ENCODE results near the gene MAGEF1. TPM values are rescaled to one million over a fixed set of nuclear protein-coding genes. Genes with fewer than 3 reads are reported as not detected.

Gene MAGEF1, protein sequence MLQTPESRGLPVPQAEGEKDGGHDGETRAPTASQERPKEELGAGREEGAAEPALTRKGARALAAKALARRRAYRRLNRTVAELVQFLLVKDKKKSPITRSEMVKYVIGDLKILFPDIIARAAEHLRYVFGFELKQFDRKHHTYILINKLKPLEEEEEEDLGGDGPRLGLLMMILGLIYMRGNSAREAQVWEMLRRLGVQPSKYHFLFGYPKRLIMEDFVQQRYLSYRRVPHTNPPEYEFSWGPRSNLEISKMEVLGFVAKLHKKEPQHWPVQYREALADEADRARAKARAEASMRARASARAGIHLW
- 56.1 and 76.3 TPM in 2 replicates for total RNA-seq (2014; rRNA removed; shearing (Covaris generic))
- 69.7 and 73.6 TPM in 2 replicates for polyA plus RNA-seq (2015; cell fraction: cytosol; rRNA removed)
- polyA plus RNA-seq (2015; cell fraction: nucleus; rRNA removed), result 42.4 and 45.3 TPM in 2 replicates

DNA sequence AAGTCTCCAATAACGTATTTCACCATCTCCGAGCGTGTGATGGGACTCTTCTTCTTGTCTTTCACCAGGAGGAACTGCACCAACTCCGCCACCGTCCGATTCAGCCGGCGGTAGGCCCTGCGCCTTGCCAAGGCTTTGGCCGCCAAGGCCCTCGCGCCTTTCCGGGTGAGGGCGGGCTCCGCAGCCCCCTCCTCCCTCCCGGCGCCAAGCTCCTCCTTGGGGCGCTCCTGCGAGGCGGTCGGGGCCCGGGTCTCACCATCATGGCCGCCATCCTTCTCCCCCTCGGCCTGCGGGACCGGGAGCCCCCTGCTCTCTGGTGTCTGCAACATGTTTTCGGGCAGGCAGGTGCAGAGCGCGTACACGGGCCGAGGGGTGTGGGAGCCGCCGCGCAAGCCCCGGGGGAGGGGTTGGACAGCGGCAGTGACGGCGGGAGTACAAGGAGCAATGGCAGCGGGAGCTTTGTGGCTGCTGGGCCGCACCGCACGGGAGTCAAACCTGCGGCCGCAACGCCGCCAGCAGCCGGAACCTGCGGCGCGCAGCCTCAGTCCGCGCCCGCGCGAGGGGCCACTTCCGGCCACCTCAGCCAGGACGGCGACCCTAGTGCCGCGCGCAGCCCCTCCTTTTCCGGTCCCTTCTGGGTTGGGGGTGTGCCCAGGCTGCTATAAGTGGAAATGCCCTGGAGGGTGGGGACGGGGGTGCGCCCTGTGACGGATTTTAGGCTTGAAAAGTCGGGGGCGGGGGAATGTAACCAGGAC is at the start of gene MAGEF1:
Gene MAGEF1 (minus strand): TSS at position 572 of the 755 bp plus-strand sequence. CDS start 243 bp downstream, at position 329.
- peak; percentile 93 for DNase-seq (ENCODE audit: low read depth)

DNA sequence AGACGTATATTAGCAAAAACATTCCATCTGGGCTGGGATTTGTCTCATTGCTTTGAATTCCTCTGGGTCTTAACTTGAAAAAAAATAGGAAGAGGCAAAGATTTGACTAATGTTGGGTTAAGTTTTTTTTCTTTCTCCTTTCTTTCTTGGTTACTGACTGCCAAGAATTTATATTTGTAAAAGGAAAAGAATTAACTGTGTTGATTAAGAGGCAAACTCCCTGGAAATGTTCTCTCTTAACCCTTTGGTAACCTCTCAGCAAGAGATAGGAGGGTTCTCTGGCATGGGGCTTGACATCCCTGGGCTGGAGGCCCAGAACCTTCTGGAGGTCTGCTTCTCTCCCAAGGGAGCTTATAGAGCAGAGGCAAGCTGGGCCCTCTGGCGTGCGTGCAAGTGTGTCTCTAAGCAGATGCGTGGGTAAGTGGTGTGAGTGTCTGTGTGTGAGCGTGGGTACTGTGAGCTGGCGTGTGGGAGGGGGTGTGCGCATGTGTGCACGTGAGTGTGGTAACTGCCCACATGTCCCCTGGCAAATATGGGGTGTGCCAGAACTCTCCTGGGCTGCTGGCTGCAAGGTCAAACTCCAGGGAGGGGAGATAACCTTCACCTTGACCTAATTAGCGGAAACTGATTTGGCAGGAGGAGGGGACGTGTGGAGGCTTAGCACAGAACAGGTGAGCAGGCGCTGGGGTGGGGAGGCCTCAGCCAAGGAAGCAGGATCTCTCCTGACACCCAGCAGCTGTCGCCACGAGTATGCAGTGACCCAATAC is 49.4 kb upstream of the MAGEF1 start:
- DNase-seq (ENCODE audit: low read depth), result no peak

DNA sequence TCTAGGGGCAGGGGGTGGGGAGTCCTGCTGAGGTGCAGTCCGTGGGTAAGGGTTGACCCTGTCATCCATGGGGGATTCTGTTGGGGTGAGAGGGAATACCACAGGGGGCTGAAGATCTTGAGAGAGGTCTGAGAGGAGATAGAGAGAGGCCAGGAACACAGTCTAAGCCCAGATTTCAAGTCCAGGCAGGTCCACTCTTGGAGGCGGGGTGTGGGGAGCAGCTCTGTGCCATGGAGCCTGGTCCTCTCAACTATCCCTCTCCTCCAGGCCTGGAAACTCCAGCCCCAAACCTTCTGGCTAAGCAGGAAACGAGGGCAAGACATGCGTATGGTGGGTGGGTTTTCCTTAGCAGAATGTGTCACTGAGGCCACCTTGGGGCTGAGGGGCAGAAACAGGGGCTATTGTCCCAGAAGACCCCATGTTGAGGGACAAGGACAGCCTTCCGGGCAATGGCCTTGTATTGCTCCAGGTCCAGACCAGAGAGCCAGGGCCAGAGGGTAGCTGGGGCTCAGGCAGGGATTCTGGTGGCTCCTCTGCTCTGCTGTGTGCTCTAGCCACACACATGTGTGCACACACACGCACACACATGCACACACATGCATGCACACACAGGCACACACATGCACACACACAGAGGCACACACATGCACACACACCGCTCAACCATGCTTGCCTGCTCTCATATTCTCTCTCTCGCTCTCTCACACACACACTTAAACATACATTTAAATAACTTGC is 48.6 kb upstream of the MAGEF1 start:
- DNase-seq (ENCODE audit: low read depth), result no peak

DNA sequence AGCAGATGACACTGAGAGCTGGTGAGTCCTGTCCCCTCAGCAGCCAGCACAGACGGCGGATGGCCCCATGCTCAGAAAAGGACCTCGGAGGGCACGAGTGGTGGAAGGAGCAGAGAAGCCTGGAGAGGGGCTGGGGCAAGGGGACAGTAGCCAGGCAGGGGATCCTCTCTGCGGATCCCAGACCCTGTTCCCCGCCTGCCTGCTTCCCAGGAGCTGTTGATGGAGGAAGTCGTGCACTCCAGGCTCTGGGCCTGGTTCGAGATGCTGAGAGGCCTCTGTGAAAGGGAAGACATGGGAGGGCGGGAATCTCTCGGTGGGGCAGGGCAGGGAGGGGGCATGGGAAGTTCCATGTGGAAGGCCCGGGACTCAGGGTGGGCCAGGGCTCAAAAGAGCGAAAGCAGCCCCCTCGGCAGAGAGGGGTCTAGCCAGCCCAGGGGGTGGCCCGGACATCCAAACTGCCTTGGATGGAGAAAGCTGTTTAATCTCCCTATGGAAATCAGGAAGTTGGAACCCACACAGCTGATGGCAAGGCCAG is 47.9 kb upstream of the MAGEF1 start:
- DNase-seq (ENCODE audit: low read depth), result no peak

DNA sequence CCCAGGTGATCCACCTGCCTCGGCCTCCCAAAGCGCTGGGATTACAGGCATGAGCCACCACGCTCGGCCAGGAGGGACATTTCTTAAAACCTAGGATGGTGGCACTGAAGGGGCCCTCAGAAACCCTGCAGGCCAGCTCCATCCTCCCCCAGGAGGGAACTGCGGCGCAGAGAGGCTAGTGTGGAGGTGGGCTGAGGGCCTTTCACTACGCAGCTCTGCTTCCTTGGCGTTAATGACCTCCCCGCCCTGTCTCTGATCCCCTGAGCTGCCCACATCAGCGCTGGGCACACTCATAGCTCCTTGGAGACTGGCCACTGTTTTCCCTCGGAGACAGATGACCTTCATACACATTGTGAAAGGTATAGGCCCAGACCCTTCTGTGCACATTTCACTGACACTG is 46.2 kb upstream of the MAGEF1 start:
- DNase-seq (ENCODE audit: low read depth), result no peak

DNA sequence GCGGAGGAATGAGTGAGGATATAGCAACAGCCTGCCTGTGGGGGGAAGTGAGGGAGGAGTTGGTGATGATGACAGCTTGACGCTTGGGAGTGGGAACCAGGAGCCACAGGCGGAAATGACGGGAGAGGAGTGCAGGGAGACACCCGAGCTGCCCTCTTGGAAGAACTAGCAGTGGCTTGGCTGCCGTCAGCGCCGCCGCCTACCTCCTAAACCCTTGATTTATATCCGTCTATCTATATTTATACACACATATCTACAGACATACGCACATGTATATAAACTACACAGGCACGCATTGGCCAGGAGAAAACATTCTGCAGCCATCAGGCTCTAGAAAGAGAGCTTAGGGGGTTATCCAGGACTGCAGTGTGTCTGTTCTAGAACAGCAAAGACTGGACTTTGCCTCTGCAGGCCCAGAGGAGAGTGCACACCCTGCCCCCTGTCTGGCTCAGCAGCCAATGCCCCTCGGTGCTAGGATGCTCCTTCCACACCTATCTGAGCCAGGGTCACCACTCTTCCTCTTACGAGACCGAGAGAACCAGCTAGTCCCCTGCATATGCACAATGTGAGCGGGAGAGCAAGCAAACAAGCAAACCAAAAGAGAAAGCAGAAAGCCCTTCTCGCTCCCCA is 45.3 kb upstream of the MAGEF1 start:
- peak; percentile 91 for DNase-seq (ENCODE audit: low read depth)

DNA sequence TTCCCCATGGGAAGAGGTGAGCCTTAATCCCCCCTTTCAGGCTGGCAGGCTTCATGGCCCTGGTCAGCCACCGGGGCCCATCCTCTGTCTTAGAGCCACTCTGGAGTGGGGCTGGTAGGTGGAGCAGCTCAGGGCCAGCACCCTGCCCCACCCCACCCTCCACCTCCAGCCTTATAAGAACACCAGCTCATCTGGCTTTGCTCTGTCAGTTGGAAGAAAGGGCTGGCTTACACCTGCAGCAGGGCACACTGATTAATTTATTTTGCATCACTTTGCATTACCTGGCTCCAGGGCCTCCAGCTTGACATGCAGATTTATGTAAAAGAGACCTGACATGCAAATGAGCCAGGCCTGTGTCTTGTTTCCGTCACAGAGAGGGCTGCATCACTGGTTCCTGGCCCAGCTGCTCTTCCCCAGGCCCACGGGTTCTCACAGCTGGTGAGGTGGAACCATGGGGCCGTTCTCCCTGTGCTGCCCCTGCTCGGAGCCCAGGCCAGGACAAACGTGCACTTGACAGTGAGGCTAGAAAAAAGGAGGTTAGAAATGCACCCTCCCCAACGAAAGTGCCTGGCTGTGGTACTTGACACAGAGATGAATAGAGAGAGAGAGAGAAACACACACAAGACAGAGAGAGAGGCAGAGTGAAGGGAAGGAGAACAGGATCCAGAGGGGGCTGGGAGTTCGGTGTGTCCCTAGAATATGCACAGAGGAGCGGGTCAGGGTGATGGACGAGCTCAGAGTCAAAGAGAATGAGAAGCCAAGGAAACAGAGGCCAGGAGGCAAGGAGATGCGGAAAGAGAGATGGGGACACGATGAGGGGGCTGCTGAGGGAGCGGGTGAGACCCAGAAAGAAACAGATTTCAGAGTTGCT is 44.5 kb upstream of the MAGEF1 start:
- DNase-seq (ENCODE audit: low read depth), result no peak

DNA sequence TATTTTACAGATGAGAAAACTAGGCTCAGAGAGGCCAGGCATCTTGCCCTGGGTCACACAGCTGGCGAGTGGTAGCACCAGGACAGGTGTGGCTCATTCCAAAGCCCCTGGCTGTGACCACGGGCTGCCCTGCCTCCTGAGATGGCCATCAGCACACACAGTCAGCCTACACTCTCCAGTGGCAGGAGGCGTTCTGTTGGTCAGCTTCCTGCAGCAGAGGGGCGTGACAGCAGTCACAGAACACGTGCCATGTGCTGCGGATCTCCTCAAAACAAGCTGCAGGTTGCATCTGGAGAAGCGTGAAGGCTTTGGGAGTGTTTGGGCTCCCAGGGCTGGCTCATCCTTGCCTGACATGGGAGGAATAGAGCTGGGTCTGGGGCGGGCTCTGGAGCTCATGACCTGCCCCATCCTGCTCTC is 43.5 kb upstream of the MAGEF1 start:
- no peak for DNase-seq (ENCODE audit: low read depth)

DNA sequence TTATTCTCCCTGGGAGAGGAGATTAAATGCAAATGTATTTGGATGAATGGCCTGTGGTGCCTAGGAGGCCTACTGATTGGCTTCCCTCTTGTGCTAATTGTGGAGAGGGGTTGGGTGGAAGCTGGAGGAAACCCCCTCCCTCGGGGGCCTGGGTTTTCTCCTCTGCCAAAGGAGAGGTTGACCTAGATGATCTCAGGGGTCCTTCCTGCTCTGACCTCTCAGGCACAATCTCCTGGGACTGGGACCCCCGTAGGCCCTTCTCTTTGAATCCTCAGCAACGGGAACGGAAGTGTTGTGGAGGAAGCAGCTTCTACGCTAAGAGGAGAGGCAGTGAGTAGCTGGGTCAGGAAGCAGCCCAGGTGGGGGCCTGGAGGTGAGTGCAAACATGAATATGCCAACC is 40.5 kb upstream of the MAGEF1 start:
- no peak for DNase-seq (ENCODE audit: low read depth)

DNA sequence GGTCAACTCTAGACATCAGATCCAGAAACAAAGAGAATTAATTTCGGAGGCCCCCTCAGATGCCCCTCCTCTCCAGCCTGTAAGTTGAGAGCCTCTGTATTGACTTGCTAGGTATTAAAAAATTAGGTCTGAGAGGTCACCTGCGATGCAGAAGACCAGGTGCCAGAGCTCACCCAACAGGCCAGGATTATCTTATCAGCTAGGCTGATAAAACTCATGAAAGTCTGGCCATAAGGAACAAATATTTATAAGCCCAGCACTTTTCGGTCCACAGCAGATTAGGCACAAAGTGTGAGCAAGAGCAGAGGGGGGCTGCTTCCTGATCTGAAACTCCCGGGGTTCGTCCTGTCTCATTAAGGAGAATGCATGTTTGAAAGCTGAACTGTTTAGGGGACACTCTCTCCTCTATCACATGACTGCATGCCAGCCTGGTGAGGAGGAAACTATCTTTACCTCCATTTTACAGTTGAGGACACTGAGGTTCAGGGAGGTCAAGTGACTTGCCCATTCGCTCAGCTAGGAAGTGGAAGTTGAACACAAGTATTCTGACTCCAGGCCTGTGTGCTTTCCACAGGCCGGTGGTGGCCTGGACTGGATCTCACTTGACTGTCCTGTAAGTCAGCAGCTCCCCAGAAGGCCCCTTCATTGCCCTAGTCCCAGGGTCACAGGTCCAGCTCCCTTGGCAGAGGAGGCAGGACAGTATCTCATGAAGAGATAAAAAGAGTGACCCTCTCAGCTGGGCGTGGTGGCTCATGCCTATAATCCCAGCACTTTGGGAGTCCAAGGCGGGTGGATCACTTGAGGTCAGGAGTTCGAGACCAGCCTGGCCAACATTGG is 39.6 kb upstream of the MAGEF1 start:
- no peak for DNase-seq (ENCODE audit: low read depth)

DNA sequence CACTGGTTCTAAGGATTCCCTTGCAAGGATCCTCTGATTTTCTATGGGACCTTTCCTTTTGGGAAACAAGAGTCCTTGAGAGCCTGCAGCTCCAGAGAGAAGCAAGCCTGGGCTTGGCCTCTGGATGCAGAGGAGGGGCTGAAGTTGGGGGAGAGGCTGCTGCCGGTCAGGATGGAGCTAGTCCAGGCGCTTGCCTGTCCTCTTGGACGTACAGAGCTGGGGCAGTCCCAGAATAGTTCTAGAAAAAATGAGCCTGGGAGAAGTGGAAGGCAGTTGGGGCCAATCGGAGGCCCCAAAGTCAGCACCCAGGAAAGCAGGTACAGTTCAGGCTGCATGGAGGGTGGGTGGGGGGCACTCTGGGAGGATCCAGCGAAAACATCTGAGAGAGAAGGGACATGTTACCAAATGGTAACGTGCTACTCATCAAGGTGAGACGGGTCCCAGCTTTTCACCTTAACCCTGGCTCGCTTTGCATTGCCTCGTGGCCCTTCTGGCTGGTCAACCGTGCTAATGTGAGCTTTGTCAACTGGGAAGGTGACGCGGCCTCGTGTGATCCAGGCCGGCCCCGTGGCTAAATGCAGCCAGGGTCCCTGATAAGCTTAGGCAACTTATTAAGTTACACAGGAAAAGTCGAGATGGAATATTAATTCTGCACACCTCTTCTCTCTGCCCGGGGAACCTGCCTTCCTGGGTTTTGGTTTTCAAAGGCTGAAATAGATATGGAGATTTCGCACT is 38.7 kb upstream of the MAGEF1 start:
- no peak for DNase-seq (ENCODE audit: low read depth)

DNA sequence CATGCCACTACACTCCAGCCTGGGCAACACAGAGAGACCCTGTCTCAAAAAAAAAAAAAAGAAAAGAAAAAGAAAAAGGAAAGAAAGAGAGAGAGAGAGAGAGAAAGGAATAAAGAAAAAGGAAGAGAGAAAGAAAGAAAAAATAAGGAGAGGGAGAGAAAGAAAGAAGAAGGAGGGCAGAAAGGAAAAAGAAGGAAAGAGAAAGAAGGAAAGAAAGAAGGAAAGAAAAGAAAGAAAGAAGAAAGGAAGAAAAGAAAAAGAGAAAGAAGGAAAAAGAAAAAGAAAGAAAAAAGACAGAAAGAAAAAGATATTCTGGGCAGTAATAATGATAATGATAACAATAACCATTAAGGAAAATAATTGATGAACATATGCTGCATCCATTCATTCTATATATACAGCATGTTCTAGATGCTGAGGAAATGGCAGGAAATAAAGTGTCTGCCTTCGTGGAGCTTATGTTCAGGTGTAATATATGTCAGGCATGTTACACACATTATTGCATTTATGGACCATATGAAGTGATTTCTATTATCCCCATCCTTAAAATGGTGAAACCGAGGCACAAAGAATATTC is 37.4 kb upstream of the MAGEF1 start:
- no peak for DNase-seq (ENCODE audit: low read depth)

DNA sequence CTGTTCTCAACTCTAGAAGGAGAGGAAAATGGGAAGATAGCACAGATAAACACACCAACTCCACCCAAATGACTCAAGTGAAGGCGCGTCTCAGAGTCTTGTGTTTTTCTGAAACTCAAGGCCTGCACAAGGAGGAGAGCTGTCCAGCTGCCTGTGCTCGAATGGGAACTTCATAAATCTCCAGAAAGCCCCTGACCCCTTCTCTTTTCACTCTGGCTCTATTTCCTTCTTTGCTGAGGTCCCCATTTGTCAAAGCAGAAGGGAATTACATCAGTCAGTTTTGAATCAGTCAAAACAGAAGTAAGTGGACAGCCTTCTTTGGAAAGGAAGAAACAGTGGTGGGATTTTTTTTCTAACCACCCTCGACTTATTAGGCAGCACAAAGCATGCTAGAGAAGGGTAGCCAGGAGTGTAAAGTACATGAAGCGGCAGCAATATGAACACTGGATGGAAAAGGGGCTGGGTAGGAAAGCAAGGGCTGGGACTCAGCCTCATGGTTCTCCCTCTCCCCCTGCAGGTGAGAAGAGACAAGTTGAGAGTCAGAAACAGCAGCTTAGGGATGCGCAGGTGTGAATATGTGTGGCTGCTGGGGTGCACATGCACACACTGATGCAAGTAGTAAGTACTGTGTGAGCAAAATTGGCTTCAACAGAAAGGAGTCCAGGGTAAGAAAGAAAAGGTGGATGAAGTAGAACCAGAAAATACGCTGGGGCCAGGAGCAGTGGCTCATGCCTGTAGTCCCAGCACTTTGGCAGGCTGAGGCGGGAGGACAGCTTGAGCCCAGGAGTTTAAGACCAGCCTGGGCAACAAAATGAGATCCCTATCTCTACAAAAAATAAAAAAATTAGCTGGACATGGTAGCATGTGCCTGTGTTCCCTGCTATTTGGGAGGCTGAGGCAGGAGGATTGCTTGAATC is 36.6 kb upstream of the MAGEF1 start:
- peak; percentile 30 for DNase-seq (ENCODE audit: low read depth)

DNA sequence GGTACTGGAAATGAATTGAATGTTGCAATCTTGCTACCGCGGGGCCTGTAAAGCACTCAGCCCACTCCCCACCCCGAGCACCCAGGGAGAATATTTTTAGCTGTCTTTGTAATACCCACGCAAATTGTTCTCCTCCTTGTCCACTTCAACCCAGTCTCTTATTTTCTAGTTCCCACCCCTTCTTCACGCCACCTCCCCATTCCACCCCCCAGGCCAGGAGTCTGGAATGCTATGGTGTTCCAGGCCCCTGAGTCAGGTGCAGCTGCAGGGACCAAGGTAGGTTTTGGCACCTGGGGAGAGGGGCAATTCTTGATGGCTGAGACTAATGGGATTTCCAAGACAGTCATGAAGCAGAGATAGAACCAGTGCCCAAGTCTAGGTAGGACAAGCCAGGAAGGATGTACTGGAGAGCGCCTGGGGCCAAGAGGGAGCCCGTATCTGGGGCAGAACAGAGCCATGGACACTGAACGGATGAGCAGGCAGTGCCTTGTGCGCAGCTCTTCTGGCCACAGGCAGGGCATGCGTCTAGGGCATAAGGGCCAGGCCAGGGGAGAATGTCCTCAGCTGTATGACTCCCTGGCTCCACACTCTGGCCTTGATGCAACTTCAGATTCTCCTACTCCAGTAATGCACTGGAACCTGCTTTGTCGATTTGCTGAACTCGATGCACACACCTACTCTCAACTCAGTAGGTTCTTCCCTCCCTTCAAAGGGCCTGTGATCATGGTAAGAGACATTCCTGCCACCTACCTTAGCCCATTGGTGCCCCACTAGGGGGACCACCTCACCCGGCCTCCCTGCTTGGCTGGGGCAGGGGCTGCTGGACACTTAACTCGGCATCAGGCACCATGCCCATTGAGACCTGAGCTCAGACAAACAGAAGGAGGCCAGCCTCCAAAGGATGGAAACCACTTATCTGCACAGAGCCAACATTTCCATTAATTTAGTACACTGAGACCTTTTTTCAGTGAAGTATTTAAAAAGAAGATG is 34.6 kb upstream of the MAGEF1 start:
- DNase-seq (ENCODE audit: low read depth), result no peak

DNA sequence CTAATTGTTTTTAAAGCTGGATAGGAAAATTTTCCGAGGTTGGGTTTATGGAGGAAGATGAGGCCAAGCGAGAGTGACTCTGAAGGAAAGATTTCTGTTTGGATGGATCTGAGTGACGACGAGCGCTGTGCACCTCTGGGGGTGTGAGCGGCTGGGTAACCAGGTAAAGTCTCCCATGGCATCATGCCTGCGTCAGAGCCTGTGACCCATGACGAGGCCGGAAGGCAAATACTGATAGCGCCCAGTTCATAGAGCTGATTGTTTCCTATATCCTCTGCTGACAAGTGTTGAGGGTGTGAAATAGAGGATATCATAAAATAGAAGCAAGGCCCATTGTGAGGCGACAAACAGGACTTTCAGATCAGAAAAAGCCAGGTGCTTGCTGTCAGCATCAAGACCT is 33.7 kb upstream of the MAGEF1 start:
- no peak for DNase-seq (ENCODE audit: low read depth)

Data from HT1080 (cell line).